Right lobe of liver (tissue), 6 donors: ENCODE measurements around the gene PTBP3. TPM values are rescaled to one million over a fixed set of nuclear protein-coding genes. Genes with fewer than 3 reads are reported as not detected.
A peak's percentile ranks its signal among the peaks of the same experiment; 100 is the strongest.

Experiments used
- ATAC-seq, 4 donors: fragments of 200-7000 bp; cut with Tn5 transposase; one replicate each; pipeline ENCODE4 v1.9.1; 2020; ENCODE audit warnings: mild to moderate bottlenecking in 4 of 4, moderate library complexity in 4 of 4
- DNase-seq, 3 donors: peaks; one replicate each; pipeline ENCODE4 v3.0.0-alpha.2; 2020
- H3K27ac ChIP-seq, 3 donors: fragments of 200-600 bp; one replicate each; pipeline ENCODE4 v1.8.0; 2022
- H3K27me3 ChIP-seq, 2 donors: fragments of 200-600 bp; one replicate each; pipeline ENCODE4 v1.8.0; 2022
- H3K36me3 ChIP-seq, 4 donors: fragments of 200-600 bp; sonication (generic) in 1 of 4; one replicate each; pipeline versions ENCODE4 v1.5.1 to v1.8.0; 2017 to 2022; ENCODE audit warnings: control low read depth in 1 of 4
- H3K4me1 ChIP-seq, 4 donors: fragments of 200-600 bp; sonication (generic) in 1 of 4; one replicate each; pipeline versions ENCODE4 v1.5.1 to v1.8.0; 2017 to 2022; ENCODE audit warnings: control low read depth in 1 of 4
- H3K4me3 ChIP-seq, 3 donors: fragments of 200-600 bp; one replicate each; pipeline ENCODE4 v1.8.0; 2022
- H3K9me3 ChIP-seq, 4 donors: fragments of 200-600 bp; sonication (generic) in 1 of 4; one replicate each; pipeline versions ENCODE4 v1.5.1 to v1.8.0; 2017 to 2022; ENCODE audit warnings: control low read depth in 1 of 4
- POLR2A ChIP-seq: fragments of 450-650 bp; IDR thresholded peaks from one replicate; pipeline ENCODE4 v1.6.1; 2017; ENCODE audit warnings: antibody characterized with exemption, mild to moderate bottlenecking
- WGBS: methylation state at CpG from one replicate; pipeline ENCODE4 v1.1.6; 2018; ENCODE audit warnings: low coverage, low lambda C conversion rate; ENCODE audit not compliant: insufficient coverage; ENCODE audit errors: missing lambda C conversion rate; 5-methylcytosine and 5-hydroxymethylcytosine counted together
- intact Hi-C, 2 donors: fragments of 100-400 bp; cut with DNase I; formaldehyde crosslinking; loops; one replicate each; pipeline versions ENCODE4 v1.11.2 to v1.14.1; 2022
- total RNA-seq, 6 experiments: library from RNA; depleted of rRNA in 2 of 6; stranded (reverse); fragments of >200 nt in 2 of 6; fragmentation: NEBNext Ultra II Directional in 3 of 6; extraction: Animal tissue kit (Norgen Biotek cat#: 25700) in 3 of 6; gene quantifications; one replicate each; pipeline versions ENCODE4 v1.1.0 to v1.2.4, GENCODE V29; 2016 to 2023
- TF ChIP-seq, protein P1 (sequence below), 4 donors: fragments of 200-600 bp in 3 of 4; fragments of 450-650 bp in 1 of 4; IDR thresholded peaks; one replicate each; pipeline versions ENCODE4 v1.5.1 to v1.8.0; 2016 to 2022; ENCODE audit warnings: antibody characterized with exemption in 4 of 4, mild to moderate bottlenecking in 2 of 4
- donor health status: DM: no; HTN: yes; CAD: no.
- donor health status: DM: no; HTN: no; CAD: no.
- donor health status: DM: no; HTN: no; CAD: no.
- donor health status: DM: no; HTN: yes; CAD: no.
- donor health status: DM: no; HTN: yes; CAD: no.

PTBP3 gene
- total RNA-seq, 6 experiments from 2014 or later = 16.3 to 29.9 (median 19.3) TPM

DNA sequence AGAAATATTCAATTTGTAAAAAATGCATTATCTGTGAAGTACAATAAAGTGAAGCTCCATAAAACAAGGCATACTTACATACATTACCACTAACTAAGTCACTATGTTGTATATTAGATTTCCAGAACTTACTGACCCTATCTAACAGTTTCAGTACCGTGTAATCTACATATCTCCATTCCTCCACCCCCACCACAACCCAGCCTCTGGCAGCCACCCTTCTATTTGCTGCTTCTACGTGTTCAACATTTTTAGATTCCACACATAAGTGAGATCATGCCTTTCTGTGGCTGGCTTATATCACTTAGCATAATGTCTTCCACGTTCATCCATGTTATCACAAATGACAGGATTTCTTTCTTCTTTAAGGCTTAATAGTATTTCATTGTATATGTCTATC lies 31.3 kb upstream of the PTBP3 start:
- intact Hi-C loops = loop anchor here in 1 of 2 donors (10.0 kb wide), 1 partner anchor 250 kb away; no protein-coding TSS in a partner anchor
- Histone ChIP-seq H3K4me3 (no peak overlapping the region), H3K4me1 (no peaks in the 10 kb centered on the region), H3K36me3 (no peaks in the 10 kb centered on the region), H3K9me3 (no peaks in the 10 kb centered on the region), H3K27ac (no peak overlapping the region), H3K27me3 (no peaks in the 10 kb centered on the region)
- 78% methylated on average over 3 of the region's 3 CpGs for WGBS
- TF ChIP-seq POLR2A = no peak
- TF ChIP-seq, protein P1, sequence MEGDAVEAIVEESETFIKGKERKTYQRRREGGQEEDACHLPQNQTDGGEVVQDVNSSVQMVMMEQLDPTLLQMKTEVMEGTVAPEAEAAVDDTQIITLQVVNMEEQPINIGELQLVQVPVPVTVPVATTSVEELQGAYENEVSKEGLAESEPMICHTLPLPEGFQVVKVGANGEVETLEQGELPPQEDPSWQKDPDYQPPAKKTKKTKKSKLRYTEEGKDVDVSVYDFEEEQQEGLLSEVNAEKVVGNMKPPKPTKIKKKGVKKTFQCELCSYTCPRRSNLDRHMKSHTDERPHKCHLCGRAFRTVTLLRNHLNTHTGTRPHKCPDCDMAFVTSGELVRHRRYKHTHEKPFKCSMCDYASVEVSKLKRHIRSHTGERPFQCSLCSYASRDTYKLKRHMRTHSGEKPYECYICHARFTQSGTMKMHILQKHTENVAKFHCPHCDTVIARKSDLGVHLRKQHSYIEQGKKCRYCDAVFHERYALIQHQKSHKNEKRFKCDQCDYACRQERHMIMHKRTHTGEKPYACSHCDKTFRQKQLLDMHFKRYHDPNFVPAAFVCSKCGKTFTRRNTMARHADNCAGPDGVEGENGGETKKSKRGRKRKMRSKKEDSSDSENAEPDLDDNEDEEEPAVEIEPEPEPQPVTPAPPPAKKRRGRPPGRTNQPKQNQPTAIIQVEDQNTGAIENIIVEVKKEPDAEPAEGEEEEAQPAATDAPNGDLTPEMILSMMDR (IDR thresholded peaks at IDR 0.05) = no peak
- DNase-seq (no peak), ATAC-seq (no peak)

DNA sequence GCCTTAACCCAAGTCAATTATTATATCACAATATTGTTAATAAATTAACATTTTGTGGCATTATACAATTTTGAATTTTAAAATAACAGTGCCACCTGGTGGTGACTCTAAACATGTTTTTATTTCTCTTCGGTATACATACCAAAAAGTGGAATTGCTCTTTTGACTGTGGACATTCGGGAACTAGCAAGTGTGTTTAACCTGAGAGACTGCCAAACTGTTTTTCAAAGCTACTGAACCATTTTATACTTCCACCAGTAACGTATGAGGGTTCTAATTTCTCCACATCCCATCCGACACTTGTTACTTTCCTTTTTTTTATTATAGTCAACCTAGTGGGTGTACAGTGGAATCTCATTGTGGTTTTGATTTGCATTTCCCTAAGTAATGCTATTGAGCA lies 28.2 kb upstream of the PTBP3 start:
- Histone ChIP-seq H3K9me3 (no peaks in the 10 kb centered on the region), H3K27ac (no peak overlapping the region), H3K4me1 (no peaks in the 10 kb centered on the region), H3K36me3 (no peaks in the 10 kb centered on the region), H3K27me3 (no peaks in the 10 kb centered on the region), H3K4me3 (no peak overlapping the region)
- ATAC-seq = peak; percentile 60 to 82 (median 76)
- no peak for DNase-seq
- 9% methylated on average over 4 of the region's 4 CpGs for WGBS
- intact Hi-C loops = loop anchor here in 1 of 2 donors (10.0 kb wide), 1 partner anchor 247 kb away; no protein-coding TSS in a partner anchor
- no peak for TF ChIP-seq POLR2A
- TF ChIP-seq, protein P1 (IDR thresholded peaks at IDR 0.05) = peak; percentile 61 to 71 (median 64)

DNA sequence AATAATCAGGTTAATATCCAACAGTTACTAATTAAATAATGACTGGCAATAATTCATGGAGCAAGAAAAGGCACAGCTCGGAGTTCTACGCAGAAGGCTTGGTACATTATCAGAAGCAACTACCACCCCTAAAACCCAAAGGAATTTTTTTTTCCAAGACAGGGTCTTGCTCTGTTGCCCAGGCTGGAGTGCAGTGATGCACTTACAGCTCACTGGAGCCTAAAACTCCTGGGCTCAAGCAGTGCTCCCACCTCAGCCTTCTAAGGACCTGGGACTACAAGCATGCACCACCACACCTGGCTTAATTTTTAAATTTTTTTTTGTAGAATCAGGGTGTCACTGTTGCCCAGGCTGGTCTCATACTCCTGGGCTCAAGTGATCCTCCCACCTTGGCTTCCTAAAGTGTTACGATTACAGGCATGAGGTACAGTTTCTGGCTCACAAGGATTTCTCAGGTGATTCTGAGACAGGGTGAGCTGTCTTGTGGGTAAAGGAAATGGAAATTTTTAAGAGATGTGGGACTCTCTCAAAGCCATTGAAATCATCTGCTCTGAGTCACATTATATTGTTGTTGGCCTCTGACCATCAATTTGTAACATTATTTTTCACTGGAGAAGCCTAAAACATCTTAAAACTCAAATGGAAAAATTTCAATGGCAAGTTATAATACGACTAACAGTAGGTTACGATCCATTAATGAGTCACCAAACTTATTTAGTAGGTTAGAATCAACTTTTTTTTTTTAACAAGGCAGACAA lies 26.8 kb upstream of the PTBP3 start:
- Histone ChIP-seq H3K9me3 (no peaks in the 10 kb centered on the region), H3K4me1 (no peaks in the 10 kb centered on the region), H3K27me3 (no peaks in the 10 kb centered on the region), H3K36me3 (no peaks in the 10 kb centered on the region), H3K27ac (no peak overlapping the region), H3K4me3 (no peak overlapping the region)
- no peak for ATAC-seq
- intact Hi-C loops = loop anchor here in 1 of 2 donors (10.0 kb wide), 1 partner anchor 245 kb away; no protein-coding TSS in a partner anchor
- DNase-seq = no peak
- no peak for TF ChIP-seq POLR2A
- TF ChIP-seq, protein P1 (IDR thresholded peaks at IDR 0.05) = no peak
- 71% methylated on average over 5 of the region's 5 CpGs for WGBS

DNA sequence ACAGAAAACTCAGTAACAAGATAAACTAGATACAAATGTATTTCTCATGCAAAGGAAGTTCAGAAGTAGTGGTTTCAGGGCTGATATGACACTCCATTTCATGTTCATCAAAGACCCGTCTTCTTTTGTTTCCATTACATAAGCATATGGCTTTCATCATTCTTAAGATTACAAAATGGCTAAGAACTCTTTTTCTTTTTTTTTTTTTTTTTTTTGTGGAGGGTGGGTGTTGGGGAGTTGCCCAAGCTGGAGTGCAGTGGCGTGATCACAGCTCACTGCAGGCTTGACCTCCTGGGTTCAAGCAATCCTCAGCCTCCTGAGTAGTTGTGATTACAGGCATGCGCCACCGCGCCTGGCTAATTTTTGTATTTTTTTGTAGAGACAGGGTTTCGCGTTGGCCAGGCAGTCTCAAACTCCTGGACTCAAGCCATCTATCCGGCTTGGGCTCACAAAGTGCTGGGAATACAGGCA lies 22.0 kb upstream of the PTBP3 start:
- peak in 2 of 3 donors; percentile 56 to 59 for DNase-seq
- intact Hi-C loops = no loop called here
- TF ChIP-seq, protein P1 (IDR thresholded peaks at IDR 0.05) = no peak
- TF ChIP-seq POLR2A = no peak
- Histone ChIP-seq H3K36me3 (no peaks in the 10 kb centered on the region), H3K27ac (no peak overlapping the region), H3K4me3 (peak overlapping the region in 1 of 3 donors; percentile 24), H3K27me3 (no peaks in the 10 kb centered on the region), H3K9me3 (no peaks in the 10 kb centered on the region), H3K4me1 (peaks cover 0 to 28% (median 7%) of the 10 kb centered on the region in 4 donors)
- peak; percentile 36 to 61 (median 44) for ATAC-seq
- 40% methylated on average over 5 of the region's 8 CpGs for WGBS
